GM21528 (cell line): Measurements from ENCODE around the gene BCL2L1.
"Not testable (repeated sequence)": the region's sequence is repeated elsewhere in the genome, so short reads cannot be mapped to it uniquely, and the experiment has no call there.

Experiments
- ATAC-seq: cut with Tn5 transposase; IDR thresholded peaks from one replicate; pipeline ENCODE4 v1.9.1; 2021; ENCODE audit warnings: mild to moderate bottlenecking, moderate library complexity; ENCODE audit not compliant: unreplicated experiment, low FRiP score

BCL2L1 gene

GRCh38 chr20:31722257-31723068 lies at the start of gene BCL2L1:
BCL2L1 (minus strand) TSS chr20:31722868; CDS start chr20:31722218, 650 bp downstream.
- no peak for ATAC-seq

- no peak for ATAC-seq
Measured at GRCh38 chr20:31770243-31770642, 47.6 kb upstream of the BCL2L1 start.

GRCh38 chr20:31769681-31770080 lies 47.0 kb upstream of the BCL2L1 start:
- no peak for ATAC-seq

GRCh38 chr20:31767805-31768204 lies 45.1 kb upstream of the BCL2L1 start:
- ATAC-seq, result no peak

- ATAC-seq, result no peak
Measured at GRCh38 chr20:31764641-31765305, 42.1 kb upstream of the BCL2L1 start.

GRCh38 chr20:31760519-31761240 lies 38.0 kb upstream of the BCL2L1 start:
- ATAC-seq, result no peak

- no peak for ATAC-seq
Measured at GRCh38 chr20:31759836-31760518, 37.3 kb upstream of the BCL2L1 start.

- ATAC-seq, result no peak
Measured at GRCh38 chr20:31758991-31759390, 36.3 kb upstream of the BCL2L1 start.

GRCh38 chr20:31758521-31758920 lies 35.9 kb upstream of the BCL2L1 start:
- ATAC-seq, result no peak

GRCh38 chr20:31757254-31757653 lies 34.6 kb upstream of the BCL2L1 start:
- no peak for ATAC-seq

GRCh38 chr20:31751126-31751525 lies 28.5 kb upstream of the BCL2L1 start:
- ATAC-seq, result no peak

- no peak for ATAC-seq
Measured at GRCh38 chr20:31749223-31749622, 26.6 kb upstream of the BCL2L1 start.

- ATAC-seq, result no peak
Measured at GRCh38 chr20:31747640-31748039, 25.0 kb upstream of the BCL2L1 start.

- ATAC-seq, result not testable (repeated sequence)
Measured at GRCh38 chr20:31747028-31747427, 24.4 kb upstream of the BCL2L1 start.

- no peak for ATAC-seq
Measured at GRCh38 chr20:31746068-31746878, 23.6 kb upstream of the BCL2L1 start.

GRCh38 chr20:31740656-31741323 lies 18.1 kb upstream of the BCL2L1 start:
- no peak for ATAC-seq

- no peak for ATAC-seq
Measured at GRCh38 chr20:31740208-31740607, 17.5 kb upstream of the BCL2L1 start.

GRCh38 chr20:31739550-31739977 lies 16.9 kb upstream of the BCL2L1 start:
- peak; percentile 18 for ATAC-seq
